MCF 10A (cell line): ENCODE measurements around the gene DHCR24. TPM values are rescaled to one million over a fixed set of nuclear protein-coding genes. Genes with fewer than 3 reads are reported as not detected.

Experiments
- BruUV-seq: library from RNA; stranded (reverse); fragments of 400-500 nt; replicated peaks from 2 replicates; lab custom pipeline; 2021; lab: Mats Ljungman, UMichigan
- CTCF ChIA-PET: fragments of 300-600 bp; sonication (Branson Sonifier 250); formaldehyde crosslinking; extraction: SDS; loops from one replicate; lab custom pipeline; 2021; ENCODE audit warnings: antibody characterized with exemption, inconsistent platforms; lab: Yijun Ruan, JAX
- POLR2A ChIA-PET: fragments of 300-600, 350-650 bp; sonication (Branson Sonifier 250); formaldehyde crosslinking; extraction: SDS; loops from one replicate; lab custom pipeline; 2020; ENCODE audit warnings: antibody characterized with exemption, inconsistent platforms; lab: Yijun Ruan, JAX
- DNase-seq: peaks from one replicate; pipeline ENCODE4 v3.0.0-alpha.2; 2018; ENCODE audit not compliant: unreplicated experiment
- H3K27ac Mint-ChIP-seq: one replicate; pipeline ENCODE4 v1.8.0; 2022; ENCODE audit warnings: mild to moderate bottlenecking, low read depth, mixed read lengths; ENCODE audit not compliant: unreplicated experiment
- H3K27me3 Mint-ChIP-seq: one replicate; pipeline ENCODE4 v1.8.0; 2022; ENCODE audit warnings: mixed read lengths; ENCODE audit not compliant: insufficient read depth, unreplicated experiment
- H3K36me3 Mint-ChIP-seq: one replicate; pipeline ENCODE4 v1.8.0; 2022; ENCODE audit warnings: mild to moderate bottlenecking, moderate library complexity, mixed read lengths; ENCODE audit not compliant: insufficient read depth, unreplicated experiment
- H3K4me1 Mint-ChIP-seq: one replicate; pipeline ENCODE4 v1.8.0; 2022; ENCODE audit warnings: mixed read lengths; ENCODE audit not compliant: insufficient read depth, unreplicated experiment
- H3K4me3 Mint-ChIP-seq: one replicate; pipeline ENCODE4 v1.8.0; 2022; ENCODE audit warnings: mild to moderate bottlenecking, moderate library complexity, mixed read lengths; ENCODE audit not compliant: unreplicated experiment
- H3K9me3 Mint-ChIP-seq: one replicate; pipeline ENCODE4 v1.8.0; 2022; ENCODE audit warnings: mixed read lengths; ENCODE audit not compliant: unreplicated experiment
- CTCF ChIP-seq: fragments of 200-600 bp; IDR thresholded peaks from one replicate; pipeline ENCODE4 v1.8.0; 2022; ENCODE audit warnings: antibody characterized with exemption, mild to moderate bottlenecking; ENCODE audit not compliant: unreplicated experiment
- intact Hi-C: fragments of 100-400 bp; cut with micrococcal nuclease; formaldehyde crosslinking; loops from 2 replicates; pipeline ENCODE4 v1.14.1; 2022
- total RNA-seq: library from RNA; stranded (reverse); gene quantifications from 2 replicates; pipeline ENCODE4 v1.2.3, GENCODE V29; 2022

DHCR24 gene
- total RNA-seq, 1 experiment from 2014 or later: 135 TPM

- no peak for DNase-seq
- H3K4me3 Mint-ChIP-seq: no peak overlapping the region
- H3K36me3 Mint-ChIP-seq: no peaks in the 10 kb centered on the region
- no peak overlapping the region for H3K27ac Mint-ChIP-seq
- no TSS peak for BruUV-seq
- peaks cover 7% of the 10 kb centered on the region for H3K4me1 Mint-ChIP-seq
- TF ChIP-seq CTCF: no peak
- POLR2A ChIA-PET: no interaction called here
- intact Hi-C loops: loop anchor here (5.0 kb wide), 1 partner anchor 327 kb away; no protein-coding TSS in a partner anchor
- CTCF ChIA-PET: interaction anchor here (0.6 to 1.5 kb wide), 6 partner anchors 13 to 152 kb away, joined by 3 to 8 read pairs (median 4); partner anchors contain the start of gene TTC22
- H3K27me3 Mint-ChIP-seq: no peaks in the 10 kb centered on the region
- no peaks in the 10 kb centered on the region for H3K9me3 Mint-ChIP-seq
Observed at GRCh38 chr1:54814126-54814498, 72.9 kb downstream of the DHCR24 start.

- BruUV-seq: no TSS peak
- ChIA-PET POLR2A (no interaction called here), CTCF (interaction anchor here (0.6 to 1.5 kb wide), 7 partner anchors 13 to 958 kb away, joined by 3 to 8 read pairs (median 4); partner anchors contain the start of gene TTC22)
- Mint-ChIP-seq H3K9me3 (no peaks in the 10 kb centered on the region), H3K27me3 (no peaks in the 10 kb centered on the region), H3K27ac (no peak overlapping the region), H3K4me1 (peaks cover 7% of the 10 kb centered on the region), H3K36me3 (no peaks in the 10 kb centered on the region), H3K4me3 (no peak overlapping the region)
- intact Hi-C loops: loop anchor here (5.0 kb wide), 1 partner anchor 326 kb away; no protein-coding TSS in a partner anchor
- no peak for DNase-seq
- no peak for TF ChIP-seq CTCF
Observed at GRCh38 chr1:54813485-54814125, 73.4 kb downstream of the DHCR24 start.

GRCh38 chr1:54812801-54813484, 74.1 kb downstream of the DHCR24 start:
- no peak overlapping the region for H3K4me3 Mint-ChIP-seq
- ChIA-PET CTCF (interaction anchor here (0.7 to 1.5 kb wide), 4 partner anchors 12 to 957 kb away, joined by 3 to 8 read pairs (median 5); partner anchors contain the start of gene TTC22), POLR2A (interaction anchor here (0.6 kb wide), 1 partner anchor 1220 kb away, joined by 3 read pairs; no protein-coding TSS in a partner anchor)
- intact Hi-C loops: loop anchor here (5.0 kb wide), 1 partner anchor 326 kb away; no protein-coding TSS in a partner anchor
- peaks cover 7% of the 10 kb centered on the region for H3K4me1 Mint-ChIP-seq
- no peak overlapping the region for H3K27ac Mint-ChIP-seq
- DNase-seq: no peak
- BruUV-seq: no TSS peak
- H3K36me3 Mint-ChIP-seq: no peaks in the 10 kb centered on the region
- no peaks in the 10 kb centered on the region for H3K27me3 Mint-ChIP-seq
- TF ChIP-seq CTCF: no peak
- H3K9me3 Mint-ChIP-seq: no peaks in the 10 kb centered on the region
